ENCODE results near the gene RERG.

The RERG gene

GRCh38 chr12:15218794-15219193, 2.4 kb downstream of the RERG start:
- DNase-seq (ENCODE audit: low read depth) = no peak

GRCh38 chr12:15216036-15216889, 5.0 kb downstream of the RERG start:
- no peak for DNase-seq (ENCODE audit: low read depth)

- DNase-seq (ENCODE audit: low read depth) = no peak
Observed at GRCh38 chr12:15214851-15215601, 6.2 kb downstream of the RERG start.

GRCh38 chr12:15212930-15213329, 8.3 kb downstream of the RERG start:
- DNase-seq (ENCODE audit: low read depth) = no peak

- no peak for DNase-seq (ENCODE audit: low read depth)
Observed at GRCh38 chr12:15209782-15210181, 11.4 kb downstream of the RERG start.

- DNase-seq (ENCODE audit: low read depth) = no peak
Observed at GRCh38 chr12:15208871-15209656, 12.2 kb downstream of the RERG start.

GRCh38 chr12:15208140-15208539, 13.1 kb downstream of the RERG start:
- no peak for DNase-seq (ENCODE audit: low read depth)

GRCh38 chr12:15206831-15207389, 14.3 kb downstream of the RERG start:
- no peak for DNase-seq (ENCODE audit: low read depth)

- DNase-seq (ENCODE audit: low read depth) = no peak
Observed at GRCh38 chr12:15206338-15206737, 14.9 kb downstream of the RERG start.

GRCh38 chr12:15205341-15206010, 15.7 kb downstream of the RERG start:
- no peak for DNase-seq (ENCODE audit: low read depth)

GRCh38 chr12:15201456-15201855, 19.8 kb downstream of the RERG start:
- DNase-seq (ENCODE audit: low read depth) = no peak

- DNase-seq (ENCODE audit: low read depth) = no peak
Observed at GRCh38 chr12:15201056-15201455, 20.2 kb downstream of the RERG start.

- DNase-seq (ENCODE audit: low read depth) = no peak
Observed at GRCh38 chr12:15200641-15201040, 20.6 kb downstream of the RERG start.

GRCh38 chr12:15199930-15200329, 21.3 kb downstream of the RERG start:
- DNase-seq (ENCODE audit: low read depth) = no peak

- no peak for DNase-seq (ENCODE audit: low read depth)
Observed at GRCh38 chr12:15196678-15197505, 24.3 kb downstream of the RERG start.

GRCh38 chr12:15196221-15196620, 25.0 kb downstream of the RERG start:
- DNase-seq (ENCODE audit: low read depth) = no peak

GRCh38 chr12:15194456-15195368, 26.5 kb downstream of the RERG start:
- DNase-seq (ENCODE audit: low read depth) = no peak

GRCh38 chr12:15193946-15194345, 27.3 kb downstream of the RERG start:
- DNase-seq (ENCODE audit: low read depth) = no peak

GRCh38 chr12:15192720-15193119, 28.5 kb downstream of the RERG start:
- no peak for DNase-seq (ENCODE audit: low read depth)

GRCh38 chr12:15188127-15188526, 33.1 kb downstream of the RERG start:
- no peak for DNase-seq (ENCODE audit: low read depth)

All from stimulated activated CD4-positive, alpha-beta T cell treated with anti-CD3 and anti-CD28 coated beads, Interleukin-2, amount 100 ng/mL, for 4 hours (primary cell).